CD4-positive, alpha-beta T cell treated with Interleukin-17A for 4 hours (primary cell): ENCODE data around the gene RNF217.
"Not testable (repeated sequence)": the region's sequence is repeated elsewhere in the genome, so short reads cannot be mapped to it uniquely, and the experiment has no call there.

Experiments
- DNase-seq: peaks from one replicate; pipeline ENCODE4 v3.0.0-alpha.2; 2020; ENCODE audit warnings: mixed read lengths

RNF217 gene

DNA sequence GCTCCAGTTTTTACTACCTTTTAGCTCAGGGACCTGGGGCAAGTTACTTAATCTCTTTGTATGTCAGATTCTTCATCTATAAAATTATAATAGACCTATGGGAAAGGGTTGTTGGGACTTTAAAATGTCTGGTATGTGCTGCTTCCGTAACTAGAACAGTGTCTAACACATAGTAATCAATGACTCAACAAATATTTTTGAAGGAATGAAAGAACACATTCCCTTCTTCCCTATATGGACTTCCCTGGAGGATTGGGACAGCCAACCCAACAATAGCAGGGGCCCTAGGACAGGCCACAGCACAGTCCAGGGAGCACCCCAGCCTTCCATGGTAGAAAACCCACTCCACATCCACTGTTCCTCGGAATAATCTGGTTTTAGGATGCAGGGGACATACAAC, 140.7 kb downstream of the RNF217 start:
- no peak for DNase-seq

- DNase-seq = no peak
Measured at GRCh38 chr6:125104425-125104824, 142.2 kb downstream of the RNF217 start.

GRCh38 chr6:125107048-125107447, 144.8 kb downstream of the RNF217 start:
- DNase-seq = no peak

DNA sequence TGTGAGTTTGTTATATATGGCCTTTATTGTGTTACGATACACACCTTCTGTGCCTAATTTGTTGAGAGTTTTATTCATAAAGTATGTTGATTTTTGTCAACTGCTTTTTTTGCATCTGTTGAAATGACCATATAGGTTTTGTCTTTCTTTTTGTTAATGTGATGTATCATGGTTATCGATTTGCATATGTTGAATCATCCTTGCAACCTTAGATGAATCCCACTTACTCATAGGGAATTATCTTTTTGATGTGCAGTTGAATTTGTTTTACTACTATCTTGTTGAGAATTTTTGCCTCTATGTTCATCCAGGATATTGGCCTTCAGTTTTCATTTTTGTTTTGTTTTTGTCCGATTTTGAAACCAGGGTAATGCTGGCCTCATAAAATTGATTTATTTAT, 145.7 kb downstream of the RNF217 start:
- no peak for DNase-seq

- no peak for DNase-seq
Measured at GRCh38 chr6:125110056-125110455, 147.8 kb downstream of the RNF217 start.

DNA sequence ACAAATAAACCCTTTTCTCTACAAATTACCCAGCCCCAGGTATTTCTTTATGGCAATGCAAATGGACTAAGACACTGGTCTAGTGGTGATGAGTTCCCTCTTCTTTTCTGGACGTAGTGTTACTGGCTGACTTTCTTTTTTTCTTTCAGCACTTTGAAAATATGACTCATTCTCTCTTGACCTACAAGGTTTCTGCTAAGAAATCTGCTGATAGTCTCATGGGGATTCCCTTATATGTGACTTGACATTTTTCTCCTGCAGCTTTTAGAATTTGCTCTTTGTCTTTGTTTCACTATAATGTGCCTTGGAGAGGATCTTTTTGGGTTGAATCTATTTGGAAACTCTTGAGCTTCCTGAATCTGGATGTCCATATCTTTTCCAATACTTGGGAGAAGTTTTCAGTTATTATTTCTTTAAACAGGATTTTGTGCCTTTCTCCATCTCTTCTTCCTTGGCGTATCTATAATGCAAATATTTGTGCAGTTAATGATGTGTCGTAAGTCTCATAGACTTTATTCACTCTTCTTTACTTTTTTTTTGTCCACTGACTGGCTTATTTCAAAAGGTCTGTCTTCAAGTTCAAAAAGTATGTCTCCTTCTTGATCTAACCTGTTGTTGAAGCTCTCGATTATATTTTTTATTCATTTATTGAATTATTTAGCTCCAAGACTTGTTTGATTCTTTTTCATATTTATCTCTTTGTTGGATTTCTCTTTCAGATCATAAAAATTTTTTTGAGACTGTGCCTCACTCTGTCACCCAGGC, 149.2 kb downstream of the RNF217 start:
- no peak for DNase-seq

- no peak for DNase-seq
Measured at GRCh38 chr6:125112934-125113333, 150.7 kb downstream of the RNF217 start.

GRCh38 chr6:125114248-125114858, 152.1 kb downstream of the RNF217 start:
- DNase-seq = peak; percentile 51

DNA sequence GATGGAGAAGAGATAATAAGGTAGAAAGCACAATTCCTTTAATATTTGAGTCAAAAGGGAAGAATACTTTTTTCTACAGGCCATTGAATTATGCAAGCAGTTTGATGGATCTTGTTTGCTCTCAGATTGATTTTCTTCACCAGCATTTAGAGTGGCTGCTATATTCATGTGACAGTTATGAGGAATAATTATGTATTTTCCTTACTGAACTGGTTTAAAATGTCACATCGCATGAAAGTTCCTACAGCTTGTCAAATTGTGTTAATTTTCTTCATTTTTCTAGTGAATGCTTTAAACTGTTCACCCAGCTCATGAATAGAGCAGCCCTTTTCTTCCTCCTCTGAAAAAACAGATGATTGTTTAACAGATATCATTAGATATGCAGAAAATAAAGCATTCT, 153.9 kb downstream of the RNF217 start:
- no peak for DNase-seq

- DNase-seq = no peak
Measured at GRCh38 chr6:125116710-125117109, 154.5 kb downstream of the RNF217 start.

GRCh38 chr6:125117818-125118217, 155.6 kb downstream of the RNF217 start:
- no peak for DNase-seq

- no peak for DNase-seq
Measured at GRCh38 chr6:125120054-125120590, 157.9 kb downstream of the RNF217 start.

DNA sequence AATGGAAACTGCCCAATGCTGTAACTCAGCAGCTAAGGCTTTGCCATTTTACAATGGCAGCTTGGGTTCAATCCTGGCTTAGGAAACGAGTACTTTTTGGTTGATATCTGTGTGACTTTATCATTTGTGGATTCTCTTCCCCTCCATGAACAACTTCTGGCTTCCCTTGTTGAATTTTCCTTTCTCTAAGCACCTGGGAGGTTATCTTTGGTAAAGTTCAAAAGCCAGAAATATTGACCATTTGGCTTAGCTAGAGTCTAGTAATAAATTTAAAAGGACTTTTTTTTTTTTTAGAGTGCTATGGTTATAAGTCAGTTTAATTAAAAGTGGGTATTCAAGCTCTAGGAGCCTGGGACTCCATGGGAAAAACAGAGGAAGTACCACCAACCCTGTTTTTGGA, 159.7 kb downstream of the RNF217 start:
- DNase-seq = no peak

DNA sequence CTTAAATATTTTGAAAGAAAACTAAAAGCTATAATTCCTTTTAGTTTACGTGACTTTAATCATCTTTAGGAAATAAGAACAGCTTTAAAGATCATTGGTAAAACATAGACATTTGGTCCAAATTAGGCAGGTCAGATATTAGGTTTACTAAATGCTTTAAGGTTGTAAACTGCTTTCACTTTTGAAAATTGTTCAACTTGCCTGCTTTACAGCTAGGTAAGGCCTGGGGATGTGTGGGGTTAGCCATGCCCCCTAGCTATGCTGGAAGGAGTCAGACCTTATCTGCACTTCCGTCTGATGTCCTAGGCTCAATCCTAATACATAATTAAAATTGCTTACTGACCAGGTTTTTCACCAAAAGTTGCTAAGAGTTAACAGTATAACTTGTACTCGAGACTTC, 160.8 kb downstream of the RNF217 start:
- DNase-seq = no peak

DNA sequence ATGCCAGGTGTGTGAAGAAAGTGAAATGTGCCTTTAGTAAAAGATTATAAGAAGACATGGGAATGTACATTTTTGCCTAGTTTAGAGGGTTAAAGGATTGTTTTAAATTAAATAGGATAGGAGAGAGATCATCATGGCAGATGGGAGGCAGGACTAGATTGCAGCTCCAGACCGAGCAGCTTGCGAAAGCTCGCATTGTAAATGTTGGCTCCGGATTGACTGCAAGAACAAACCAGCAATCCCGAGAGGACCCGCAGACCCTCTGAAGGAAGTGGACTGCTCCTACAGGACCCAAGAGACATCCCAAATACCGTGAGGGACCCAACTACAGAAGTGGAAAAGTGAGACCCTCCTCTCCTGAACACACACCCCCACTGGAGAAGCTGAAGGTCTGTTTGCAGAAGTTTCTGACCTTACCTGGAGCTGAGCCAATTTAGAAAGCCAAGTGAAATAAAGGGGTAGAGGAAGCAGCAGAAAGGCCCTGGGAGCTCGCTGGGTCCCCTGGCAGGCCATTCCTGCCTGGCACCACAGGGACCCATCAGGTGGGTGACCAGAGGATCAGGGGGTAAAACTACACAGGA, 161.3 kb downstream of the RNF217 start:
- no peak for DNase-seq

DNA sequence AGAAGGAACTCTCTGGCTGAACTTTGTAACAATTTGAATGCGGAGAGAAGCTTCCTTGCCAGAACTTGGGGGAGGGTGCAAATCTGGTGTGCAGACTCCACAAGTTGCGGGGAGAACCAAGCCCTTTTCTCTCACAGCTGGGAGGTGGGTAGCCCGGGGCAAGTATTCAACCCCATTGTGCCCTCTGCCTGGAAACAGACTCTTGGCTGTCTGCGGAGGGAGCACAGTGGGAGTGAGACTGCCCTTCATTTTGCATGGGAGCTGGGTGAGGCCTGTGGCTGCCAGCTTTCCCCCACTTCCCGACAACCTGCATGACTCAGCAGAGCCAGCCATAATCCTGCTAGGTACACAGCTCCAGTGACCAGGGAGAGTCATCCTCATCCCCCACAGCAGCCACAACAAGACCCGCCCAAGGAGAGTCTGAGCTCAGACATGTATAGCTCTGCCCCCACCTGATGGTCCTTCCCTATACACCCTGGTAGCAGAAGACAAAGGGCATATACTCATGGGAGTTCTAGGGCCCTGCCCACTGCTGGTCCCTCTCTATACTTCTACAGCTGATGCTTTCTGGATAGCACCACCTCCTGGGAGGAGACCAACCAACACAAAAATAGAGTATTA, 161.9 kb downstream of the RNF217 start:
- no peak for DNase-seq

- not testable (repeated sequence) for DNase-seq
Measured at GRCh38 chr6:125125856-125126255, 163.6 kb downstream of the RNF217 start.

- no peak for DNase-seq
Measured at GRCh38 chr6:125129354-125129753, 167.1 kb downstream of the RNF217 start.

- no peak for DNase-seq
Measured at GRCh38 chr6:125132058-125132457, 169.8 kb downstream of the RNF217 start.

GRCh38 chr6:125136378-125136777, 174.1 kb downstream of the RNF217 start:
- DNase-seq = no peak

DNA sequence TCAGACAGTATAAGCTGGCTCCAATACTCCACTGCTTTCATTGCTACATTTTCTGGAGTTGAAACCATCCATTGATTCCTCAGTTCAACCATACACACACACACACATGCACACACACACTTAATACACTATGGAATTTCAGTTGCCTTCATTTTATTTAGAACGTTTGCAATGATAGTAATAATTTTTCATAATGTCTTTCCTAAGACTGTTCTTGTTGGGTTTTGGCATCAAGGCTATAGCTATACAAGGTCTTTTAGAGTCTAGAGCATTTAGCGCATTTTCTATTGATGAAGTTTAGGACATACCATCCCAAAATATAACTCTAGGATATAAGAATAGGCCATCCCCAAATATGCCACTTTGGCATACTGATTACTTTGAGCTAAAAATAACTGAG, 175.8 kb downstream of the RNF217 start:
- no peak for DNase-seq

GRCh38 chr6:125140808-125141207, 178.6 kb downstream of the RNF217 start:
- DNase-seq = no peak
